RWPE1 (cell line): ENCODE data around the gene B4GALT2.
A peak's percentile ranks its signal among the peaks of the same experiment; 100 is the strongest.

Experiments used
- CTCF ChIA-PET: fragments of 350-600 bp; sonication (Branson Sonifier 250); formaldehyde crosslinking; extraction: SDS; loops from one replicate; lab custom pipeline; 2021; lab: Yijun Ruan, JAX
- POLR2A ChIA-PET: fragments of 400-600 bp; formaldehyde crosslinking; extraction: SDS; loops from one replicate; lab custom pipeline; 2020; ENCODE audit warnings: antibody characterized with exemption; ENCODE audit not compliant: low non-redundant PET; lab: Yijun Ruan, JAX
- DNase-seq: peaks from one replicate; pipeline ENCODE4 v3.0.0; 2012; ENCODE audit warnings: low spot score
- H3K27ac ChIP-seq: fragments of 450-650 bp; 2 replicates; pipeline ENCODE4 v1.5.1; 2017
- TF ChIP-seq, protein P1 (sequence below): fragments of 450-650 bp; conservative IDR thresholded peaks from 2 replicates; pipeline ENCODE4 v1.5.1; 2017; ENCODE audit warnings: low read depth, mild to moderate bottlenecking

Gene B4GALT2

DNA sequence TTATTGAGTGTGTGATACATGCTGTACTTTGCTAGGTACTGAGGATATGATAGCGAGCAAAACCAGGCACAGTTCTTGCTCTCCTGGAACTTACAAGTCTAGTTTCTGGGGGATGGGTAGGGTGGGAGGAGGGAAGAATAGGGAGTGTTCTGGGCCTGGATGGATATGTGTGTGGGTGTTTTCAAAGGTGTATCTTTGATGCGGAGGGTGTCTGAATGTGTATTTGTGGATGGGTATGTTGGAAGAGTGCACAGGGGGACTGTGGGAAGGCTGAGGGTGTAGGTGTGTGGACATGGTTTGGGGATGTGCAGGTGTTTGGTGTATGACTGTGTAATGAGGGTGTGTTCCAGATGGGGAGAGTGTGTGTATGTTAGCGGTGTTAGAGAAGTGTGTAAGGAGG, 13.7 kb upstream of the B4GALT2 start:
- POLR2A ChIA-PET: no interaction called here
- no peak for DNase-seq
- TF ChIP-seq, protein P1, sequence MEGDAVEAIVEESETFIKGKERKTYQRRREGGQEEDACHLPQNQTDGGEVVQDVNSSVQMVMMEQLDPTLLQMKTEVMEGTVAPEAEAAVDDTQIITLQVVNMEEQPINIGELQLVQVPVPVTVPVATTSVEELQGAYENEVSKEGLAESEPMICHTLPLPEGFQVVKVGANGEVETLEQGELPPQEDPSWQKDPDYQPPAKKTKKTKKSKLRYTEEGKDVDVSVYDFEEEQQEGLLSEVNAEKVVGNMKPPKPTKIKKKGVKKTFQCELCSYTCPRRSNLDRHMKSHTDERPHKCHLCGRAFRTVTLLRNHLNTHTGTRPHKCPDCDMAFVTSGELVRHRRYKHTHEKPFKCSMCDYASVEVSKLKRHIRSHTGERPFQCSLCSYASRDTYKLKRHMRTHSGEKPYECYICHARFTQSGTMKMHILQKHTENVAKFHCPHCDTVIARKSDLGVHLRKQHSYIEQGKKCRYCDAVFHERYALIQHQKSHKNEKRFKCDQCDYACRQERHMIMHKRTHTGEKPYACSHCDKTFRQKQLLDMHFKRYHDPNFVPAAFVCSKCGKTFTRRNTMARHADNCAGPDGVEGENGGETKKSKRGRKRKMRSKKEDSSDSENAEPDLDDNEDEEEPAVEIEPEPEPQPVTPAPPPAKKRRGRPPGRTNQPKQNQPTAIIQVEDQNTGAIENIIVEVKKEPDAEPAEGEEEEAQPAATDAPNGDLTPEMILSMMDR: no peak
- H3K27ac ChIP-seq: no peak overlapping the region
- CTCF ChIA-PET: no interaction called here

DNA sequence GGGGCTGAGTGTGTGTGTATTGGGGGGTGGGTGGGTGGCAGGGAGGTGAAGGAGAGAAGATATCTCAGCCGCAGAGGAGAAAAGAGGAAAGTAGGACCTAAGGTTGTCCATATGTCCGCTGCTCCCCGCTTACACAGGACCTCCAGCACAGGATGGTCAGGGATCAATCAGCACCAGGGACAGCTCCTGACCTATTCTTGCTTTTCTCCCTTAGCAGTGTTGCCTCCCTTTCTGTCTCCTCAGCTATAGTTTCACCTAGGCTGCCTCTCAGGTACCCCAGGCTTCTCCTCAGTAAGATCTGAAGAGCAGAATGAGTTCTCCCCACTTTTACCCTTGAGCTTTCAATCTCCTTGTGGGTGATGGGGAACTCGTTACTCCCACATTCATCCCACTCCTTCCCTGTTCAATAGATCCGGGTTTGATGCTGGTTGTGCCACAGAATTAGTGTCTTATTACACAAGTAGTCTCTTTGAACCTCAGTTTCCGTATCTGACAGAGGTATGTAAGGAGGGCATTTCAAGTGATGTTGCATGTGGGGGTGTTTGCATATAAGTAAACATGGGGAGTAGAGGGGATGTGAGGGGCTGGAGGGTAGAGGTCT, 10.6 kb upstream of the B4GALT2 start:
- ChIA-PET CTCF (interaction anchor here (0.6 kb wide), 1 partner anchor 1235 kb away, joined by 3 read pairs; no protein-coding TSS in a partner anchor), POLR2A (interaction anchor here (0.8 kb wide), 1 partner anchor 32 kb away, joined by 10 read pairs; no protein-coding TSS in a partner anchor)
- DNase-seq: no peak
- H3K27ac ChIP-seq: no peak overlapping the region
- TF ChIP-seq, protein P1: no peak

DNA sequence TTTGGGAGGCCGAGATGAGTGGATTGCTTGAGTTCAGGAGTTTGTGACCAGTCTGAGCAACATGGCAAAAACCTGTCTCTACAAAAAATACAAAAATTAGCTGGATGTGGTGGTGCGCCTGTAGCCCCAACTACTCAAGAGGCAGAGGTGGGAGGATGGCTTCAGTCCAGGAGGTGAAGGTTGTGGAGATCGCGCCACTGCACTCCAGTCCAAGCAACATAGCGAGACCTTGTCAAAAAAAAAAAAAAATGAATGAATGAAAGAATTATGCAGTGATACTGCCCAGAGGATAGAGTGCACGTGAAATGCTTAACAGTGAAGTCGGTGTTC, 9.6 kb upstream of the B4GALT2 start:
- TF ChIP-seq, protein P1: no peak
- CTCF ChIA-PET: no interaction called here
- POLR2A ChIA-PET: no interaction called here
- peak overlapping the region; percentile 54; the same call in 1 of the 2 replicates for H3K27ac ChIP-seq
- DNase-seq: no peak

- TF ChIP-seq, protein P1: no peak
- H3K27ac ChIP-seq: peak within 1 kb of the TSS; percentile 54
- CTCF ChIA-PET: interaction anchor here (0.6 to 1.1 kb wide), 4 partner anchors 10 to 34 kb away, joined by 3 read pairs; no protein-coding TSS in a partner anchor
- POLR2A ChIA-PET: no interaction called here
- peak; percentile 98 for DNase-seq
These were observed 9.1 kb upstream of the B4GALT2 start, which contains the start of gene DPH2 for GRCh38 chr1:43969746-43970466. TSS of gene DPH2 (plus strand) at chr1:43970010. CDS start at chr1:43970176, 166 bp downstream.

DNA sequence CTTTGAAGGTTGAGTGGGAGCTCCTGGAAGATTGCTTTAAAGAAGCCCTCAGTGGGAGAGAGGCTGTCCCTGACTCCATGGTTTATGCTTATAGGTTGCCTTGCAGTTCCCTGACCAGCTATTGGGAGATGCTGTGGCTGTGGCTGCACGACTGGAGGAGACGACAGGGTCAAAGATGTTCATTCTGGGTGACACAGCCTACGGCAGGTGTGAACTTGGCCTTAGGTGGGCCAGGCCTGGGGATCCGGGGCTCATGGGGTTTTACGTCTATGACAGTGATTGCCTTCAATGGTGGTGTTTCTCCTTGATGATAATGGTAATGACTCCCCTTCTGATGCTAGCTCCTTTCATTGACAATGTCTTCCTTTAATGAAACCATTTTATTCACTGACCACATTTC, 8.5 kb upstream of the B4GALT2 start:
- TF ChIP-seq, protein P1: no peak
- H3K27ac ChIP-seq: peak overlapping the region; percentile 54
- no peak for DNase-seq
- ChIA-PET POLR2A (no interaction called here), CTCF (interaction anchor here (0.6 to 1.1 kb wide), 5 partner anchors 10 to 36 kb away, joined by 3 read pairs; no protein-coding TSS in a partner anchor)

GRCh38 chr1:43970911-43971310, 8.1 kb upstream of the B4GALT2 start:
- H3K27ac ChIP-seq: no peak overlapping the region
- ChIA-PET CTCF (interaction anchor here (0.6 to 1.1 kb wide), 5 partner anchors 9 to 36 kb away, joined by 3 read pairs; no protein-coding TSS in a partner anchor), POLR2A (no interaction called here)
- TF ChIP-seq, protein P1: no peak
- DNase-seq: no peak
